GM19372 (cell line): ENCODE results near the gene CYSRT1.
"Not testable (repeated sequence)": the region's sequence is repeated elsewhere in the genome, so short reads cannot be mapped to it uniquely, and the experiment has no call there.

Source experiments
- ATAC-seq: cut with Tn5 transposase; IDR thresholded peaks from one replicate; pipeline ENCODE4 v1.9.1; 2021; ENCODE audit warnings: mild to moderate bottlenecking, low read depth, moderate library complexity; ENCODE audit not compliant: unreplicated experiment

CYSRT1 gene

GRCh38 chr9:137245450-137246421 lies 20.8 kb downstream of the CYSRT1 start:
- ATAC-seq = no peak

GRCh38 chr9:137247135-137247915 lies 22.4 kb downstream of the CYSRT1 start:
- ATAC-seq = no peak

- no peak for ATAC-seq
Measured at GRCh38 chr9:137247916-137248175, 22.9 kb downstream of the CYSRT1 start.

GRCh38 chr9:137250329-137251193 lies 25.6 kb downstream of the CYSRT1 start:
- ATAC-seq = no peak

- no peak for ATAC-seq
Measured at GRCh38 chr9:137251194-137251461, 26.2 kb downstream of the CYSRT1 start, which contains the start of gene STPG3. Gene STPG3, plus strand, starts transcription at chr9:137251286. Its CDS starts 1 bp downstream, at chr9:137251287.

- ATAC-seq = no peak
Measured at GRCh38 chr9:137251490-137252268, 26.7 kb downstream of the CYSRT1 start.

GRCh38 chr9:137252555-137253506 lies 27.9 kb downstream of the CYSRT1 start:
- no peak for ATAC-seq

GRCh38 chr9:137253717-137254623 lies 29.0 kb downstream of the CYSRT1 start:
- no peak for ATAC-seq

- ATAC-seq = peak; percentile 80
Measured at GRCh38 chr9:137254624-137255447, 29.9 kb downstream of the CYSRT1 start, which contains the start of gene NELFB. Gene NELFB, plus strand, starts transcription at chr9:137255327.

GRCh38 chr9:137255448-137256114 lies 30.6 kb downstream of the CYSRT1 start:
- peak; percentile 24 for ATAC-seq

- ATAC-seq = no peak
Measured at GRCh38 chr9:137256362-137256761, 31.4 kb downstream of the CYSRT1 start.

GRCh38 chr9:137256856-137257255 lies 31.9 kb downstream of the CYSRT1 start:
- no peak for ATAC-seq

- not testable (repeated sequence) for ATAC-seq
Measured at GRCh38 chr9:137262173-137262908, 37.4 kb downstream of the CYSRT1 start.

GRCh38 chr9:137262909-137263285 lies 37.9 kb downstream of the CYSRT1 start:
- ATAC-seq = no peak

GRCh38 chr9:137263506-137263905 lies 38.5 kb downstream of the CYSRT1 start:
- no peak for ATAC-seq

GRCh38 chr9:137264067-137264466 lies 39.1 kb downstream of the CYSRT1 start:
- ATAC-seq = no peak
